ENCODE measurements around the gene MBOAT1. TPM values are rescaled to one million over a fixed set of nuclear protein-coding genes. Genes with fewer than 3 reads are reported as not detected.

MBOAT1 gene
- total and polyA plus RNA-seq, 2 experiments from 2014 or later = 0.74 to 10.4 TPM

- H3K27ac ChIP-seq = no peak overlapping the region
- H3K4me1 ChIP-seq (ENCODE audit: insufficient read depth) = no peaks in the 10 kb centered on the region
- no peak overlapping the region for H2AFZ ChIP-seq
- H3K4me3 ChIP-seq = no peak overlapping the region
- no peak overlapping the region for H3K4me2 ChIP-seq
- TF ChIP-seq, protein P1, sequence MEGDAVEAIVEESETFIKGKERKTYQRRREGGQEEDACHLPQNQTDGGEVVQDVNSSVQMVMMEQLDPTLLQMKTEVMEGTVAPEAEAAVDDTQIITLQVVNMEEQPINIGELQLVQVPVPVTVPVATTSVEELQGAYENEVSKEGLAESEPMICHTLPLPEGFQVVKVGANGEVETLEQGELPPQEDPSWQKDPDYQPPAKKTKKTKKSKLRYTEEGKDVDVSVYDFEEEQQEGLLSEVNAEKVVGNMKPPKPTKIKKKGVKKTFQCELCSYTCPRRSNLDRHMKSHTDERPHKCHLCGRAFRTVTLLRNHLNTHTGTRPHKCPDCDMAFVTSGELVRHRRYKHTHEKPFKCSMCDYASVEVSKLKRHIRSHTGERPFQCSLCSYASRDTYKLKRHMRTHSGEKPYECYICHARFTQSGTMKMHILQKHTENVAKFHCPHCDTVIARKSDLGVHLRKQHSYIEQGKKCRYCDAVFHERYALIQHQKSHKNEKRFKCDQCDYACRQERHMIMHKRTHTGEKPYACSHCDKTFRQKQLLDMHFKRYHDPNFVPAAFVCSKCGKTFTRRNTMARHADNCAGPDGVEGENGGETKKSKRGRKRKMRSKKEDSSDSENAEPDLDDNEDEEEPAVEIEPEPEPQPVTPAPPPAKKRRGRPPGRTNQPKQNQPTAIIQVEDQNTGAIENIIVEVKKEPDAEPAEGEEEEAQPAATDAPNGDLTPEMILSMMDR (IDR thresholded peaks at IDR 0.05; ENCODE audit: poor library complexity) = no peak
- no peak for TF ChIP-seq EZH2phosphoT487 (IDR thresholded peaks at IDR 0.05; ENCODE audit: low read depth, severe bottlenecking, unreplicated experiment)
- no peak for TF ChIP-seq EZH2 (IDR thresholded peaks at IDR 0.05; ENCODE audit: borderline replicate concordance)
- H3K9me2 ChIP-seq (replicated peaks; ENCODE audit: insufficient read depth) = no peaks in the 10 kb centered on the region
- 94% methylated on average over 6 of the region's 6 CpGs for WGBS (ENCODE audit: low lambda C conversion rate, missing lambda C conversion rate)
- no peaks in the 10 kb centered on the region for H3K9me3 ChIP-seq (ENCODE audit: low read depth)
- no peaks in the 10 kb centered on the region for H3K36me3 ChIP-seq (replicated peaks; ENCODE audit: insufficient read depth, low read depth)
- H3K27me3 ChIP-seq = no peaks in the 10 kb centered on the region
- H4K20me1 ChIP-seq (ENCODE audit: insufficient read depth, poor library complexity, severe bottlenecking) = no peaks in the 10 kb centered on the region
- H3K79me2 ChIP-seq = no peaks in the 10 kb centered on the region
- no peak for DNase-seq (ENCODE audit: low spot score)
These were observed 140.3 kb downstream of the MBOAT1 start for GRCh38 chr6:20071998-20072397.

DNA sequence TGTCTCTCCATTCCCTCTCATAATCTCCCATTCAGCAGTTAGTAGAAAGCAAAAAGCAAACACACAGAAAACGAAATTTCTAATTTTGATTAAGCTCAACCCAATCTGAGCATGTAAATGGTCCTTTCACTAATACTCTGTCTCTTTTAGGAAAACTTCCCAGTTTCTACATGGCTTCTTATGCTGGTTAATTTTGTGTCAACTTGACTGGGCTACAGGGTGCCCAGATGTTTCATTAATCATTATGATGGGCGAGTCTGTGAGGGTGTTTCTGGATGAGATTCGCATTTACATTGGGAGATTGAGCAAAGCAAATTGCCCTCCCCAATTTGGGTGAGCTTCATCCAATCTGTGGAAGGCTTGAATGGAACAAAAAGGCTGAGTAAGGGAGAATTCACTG, 142.2 kb downstream of the MBOAT1 start:
- Histone ChIP-seq H3K4me2 (no peak overlapping the region), H3K4me1 (ENCODE audit: insufficient read depth) (no peaks in the 10 kb centered on the region), H2AFZ (no peak overlapping the region), H3K27ac (no peak overlapping the region), H3K9me3 (ENCODE audit: low read depth) (no peaks in the 10 kb centered on the region), H3K36me3 (replicated peaks; ENCODE audit: insufficient read depth, low read depth) (no peaks in the 10 kb centered on the region), H3K9me2 (replicated peaks; ENCODE audit: insufficient read depth) (no peaks in the 10 kb centered on the region), H3K79me2 (no peaks in the 10 kb centered on the region), H3K4me3 (no peak overlapping the region), H4K20me1 (ENCODE audit: insufficient read depth, poor library complexity, severe bottlenecking) (no peaks in the 10 kb centered on the region), H3K27me3 (no peaks in the 10 kb centered on the region)
- WGBS (ENCODE audit: low lambda C conversion rate, missing lambda C conversion rate) = 84% methylated on average over 3 of the region's 3 CpGs
- TF ChIP-seq EZH2phosphoT487 (IDR thresholded peaks at IDR 0.05; ENCODE audit: low read depth, severe bottlenecking, unreplicated experiment) (no peak), EZH2 (IDR thresholded peaks at IDR 0.05; ENCODE audit: borderline replicate concordance) (no peak)
- TF ChIP-seq, protein P1 (IDR thresholded peaks at IDR 0.05; ENCODE audit: poor library complexity) = no peak
- no peak for DNase-seq (ENCODE audit: low spot score)

DNA sequence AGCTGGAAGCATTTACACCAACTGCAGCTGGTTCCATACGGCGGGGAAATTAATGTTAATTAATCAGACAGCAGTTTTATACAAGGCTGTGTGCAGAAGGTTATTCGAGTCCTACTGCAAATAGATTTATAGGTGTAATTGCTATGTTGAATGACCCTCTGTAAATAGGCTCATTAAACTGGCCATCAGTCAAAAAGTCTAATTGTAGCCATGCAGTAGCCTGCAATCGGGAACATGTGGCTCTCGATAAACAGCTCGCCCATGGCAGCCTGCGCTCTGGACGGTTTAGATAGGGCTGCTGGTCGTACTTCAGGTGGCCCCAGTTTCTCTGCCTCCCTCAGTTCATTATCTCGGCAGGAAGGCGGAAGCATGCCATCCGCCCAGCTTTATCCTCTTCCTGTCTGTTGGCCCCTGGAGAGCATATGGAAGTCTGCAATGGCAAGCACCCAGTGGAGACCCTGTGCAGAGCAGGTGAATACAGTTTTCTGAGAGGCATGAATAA, 143.2 kb downstream of the MBOAT1 start:
- Histone ChIP-seq H3K27ac (no peak overlapping the region), H3K4me2 (no peak overlapping the region), H3K9me2 (replicated peaks; ENCODE audit: insufficient read depth) (no peaks in the 10 kb centered on the region), H4K20me1 (ENCODE audit: insufficient read depth, poor library complexity, severe bottlenecking) (no peaks in the 10 kb centered on the region), H3K36me3 (replicated peaks; ENCODE audit: insufficient read depth, low read depth) (no peaks in the 10 kb centered on the region), H3K9me3 (ENCODE audit: low read depth) (no peaks in the 10 kb centered on the region), H3K4me1 (ENCODE audit: insufficient read depth) (no peaks in the 10 kb centered on the region), H3K79me2 (no peaks in the 10 kb centered on the region), H2AFZ (no peak overlapping the region), H3K27me3 (no peaks in the 10 kb centered on the region), H3K4me3 (no peak overlapping the region)
- DNase-seq (ENCODE audit: low spot score) = no peak
- TF ChIP-seq EZH2phosphoT487 (IDR thresholded peaks at IDR 0.05; ENCODE audit: low read depth, severe bottlenecking, unreplicated experiment) = no peak
- TF ChIP-seq EZH2 (IDR thresholded peaks at IDR 0.05; ENCODE audit: borderline replicate concordance) = no peak
- TF ChIP-seq, protein P1 (IDR thresholded peaks at IDR 0.05; ENCODE audit: poor library complexity) = no peak
- WGBS (ENCODE audit: low lambda C conversion rate, missing lambda C conversion rate) = 87% methylated on average over 12 of the region's 12 CpGs

Data from hepatocyte (in vitro differentiated cells).